ENCODE data around the gene MYDGF. TPM values are rescaled to one million over a fixed set of nuclear protein-coding genes. Genes with fewer than 3 reads are reported as not detected.

MYDGF gene
- total RNA-seq, 1 donor from 2014 or later, result 48.8 TPM

- Mint-ChIP-seq H3K27me3 (ENCODE audit: low read depth) (no peaks in the 10 kb centered on the region), H3K36me3 (ENCODE audit: low read depth) (peaks cover 2% of the 10 kb centered on the region), H3K9me3 (no peaks in the 10 kb centered on the region), H3K27ac (ENCODE audit: unreplicated experiment) (no peak overlapping the region), H3K4me1 (no peaks in the 10 kb centered on the region), H3K4me3 (no peak overlapping the region)
- DNase-seq (ENCODE audit: low read depth, low spot score), result no peak
- TF ChIP-seq CTCF (conservative IDR thresholded peaks at IDR 0.05), result no peak
Measured at GRCh38 chr19:4678881-4679790, 9.0 kb upstream of the MYDGF start.

- DNase-seq (ENCODE audit: low read depth, low spot score), result peak; percentile 36
- no peaks in the 10 kb centered on the region for H3K36me3 Mint-ChIP-seq (ENCODE audit: low read depth)
- peak overlapping the region; percentile 13 for H3K4me3 Mint-ChIP-seq
- no peaks in the 10 kb centered on the region for H3K9me3 Mint-ChIP-seq
- peak; percentile 53 for TF ChIP-seq CTCF (conservative IDR thresholded peaks at IDR 0.05)
- no peak overlapping the region for H3K27ac Mint-ChIP-seq (ENCODE audit: unreplicated experiment)
- no peaks in the 10 kb centered on the region for H3K27me3 Mint-ChIP-seq (ENCODE audit: low read depth)
- H3K4me1 Mint-ChIP-seq, result no peaks in the 10 kb centered on the region
Measured at GRCh38 chr19:4676955-4677731, 7.0 kb upstream of the MYDGF start.

- Mint-ChIP-seq H3K9me3 (no peaks in the 10 kb centered on the region), H3K4me1 (no peaks in the 10 kb centered on the region), H3K27ac (ENCODE audit: unreplicated experiment) (no peak overlapping the region), H3K4me3 (no peak overlapping the region), H3K36me3 (ENCODE audit: low read depth) (no peaks in the 10 kb centered on the region), H3K27me3 (ENCODE audit: low read depth) (no peaks in the 10 kb centered on the region)
- no peak for TF ChIP-seq CTCF (conservative IDR thresholded peaks at IDR 0.05)
- DNase-seq (ENCODE audit: low read depth, low spot score), result no peak
Measured at GRCh38 chr19:4675346-4675745, 5.2 kb upstream of the MYDGF start.

GRCh38 chr19:4673726-4674125 lies 3.6 kb upstream of the MYDGF start:
- no peak overlapping the region for H3K4me3 Mint-ChIP-seq
- no peak overlapping the region for H3K27ac Mint-ChIP-seq (ENCODE audit: unreplicated experiment)
- no peaks in the 10 kb centered on the region for H3K36me3 Mint-ChIP-seq (ENCODE audit: low read depth)
- TF ChIP-seq CTCF (conservative IDR thresholded peaks at IDR 0.05), result no peak
- H3K4me1 Mint-ChIP-seq, result peaks cover 7% of the 10 kb centered on the region
- no peaks in the 10 kb centered on the region for H3K9me3 Mint-ChIP-seq
- no peaks in the 10 kb centered on the region for H3K27me3 Mint-ChIP-seq (ENCODE audit: low read depth)
- DNase-seq (ENCODE audit: low read depth, low spot score), result no peak

- H3K9me3 Mint-ChIP-seq, result no peaks in the 10 kb centered on the region
- TF ChIP-seq CTCF (conservative IDR thresholded peaks at IDR 0.05), result no peak
- peaks cover 11% of the 10 kb centered on the region for H3K4me1 Mint-ChIP-seq
- DNase-seq (ENCODE audit: low read depth, low spot score), result no peak
- no peaks in the 10 kb centered on the region for H3K27me3 Mint-ChIP-seq (ENCODE audit: low read depth)
- H3K27ac Mint-ChIP-seq (ENCODE audit: unreplicated experiment), result no peak overlapping the region
- H3K36me3 Mint-ChIP-seq (ENCODE audit: low read depth), result peaks cover 3% of the 10 kb centered on the region
- no peak overlapping the region for H3K4me3 Mint-ChIP-seq
Measured at GRCh38 chr19:4673216-4673615, 3.1 kb upstream of the MYDGF start.

All from neural crest cell (in vitro differentiated cells).